H1 (cell line): ENCODE data around the gene EVA1C. TPM values are rescaled to one million over a fixed set of nuclear protein-coding genes. Genes with fewer than 3 reads are reported as not detected.
"Not testable (repeated sequence)": the region's sequence is repeated elsewhere in the genome, so short reads cannot be mapped to it uniquely, and the experiment has no call there.

Experiments
- CTCF ChIA-PET: fragments of 300-600 bp; sonication (Branson Sonifier 250); formaldehyde crosslinking; loops from one replicate; lab custom pipeline; 2021; ENCODE audit not compliant: partially characterized antibody; lab: Charles Lee
- POLR2A ChIA-PET: fragments of 300-600 bp; sonication (Branson Sonifier 250); formaldehyde crosslinking; loops from one replicate; lab custom pipeline; 2021; ENCODE audit warnings: inconsistent platforms; ENCODE audit not compliant: partially characterized antibody; lab: Charles Lee
- DNase-seq, 2 experiments: peaks; one replicate each; pipeline versions ENCODE4 v3.0.0 to v3.0.0-alpha.2; 2010 to 2022; ENCODE audit warnings: low spot score in 2 of 2, low read depth in 1 of 2, mixed read lengths in 1 of 2
- FAIRE-seq: peaks from 2 replicates; lab custom pipeline; 2011; peaks lifted over from hg19 to GRCh38; lab: Jason Lieb, UNC
- H2AFZ ChIP-seq: 2 replicates; pipeline ENCODE4 v1.8.1; 2012; ENCODE audit warnings: low read length, inconsistent platforms
- H2AK5ac ChIP-seq: 2 replicates; pipeline ENCODE4 v1.6.1; 2013; ENCODE audit warnings: low read depth, low read length
- H2BK120ac ChIP-seq: replicated peaks from 2 replicates; pipeline ENCODE3; 2013; ENCODE audit warnings: low read depth, low read length, inconsistent platforms
- H2BK12ac ChIP-seq: 2 replicates; pipeline ENCODE4 v1.6.1; 2013; ENCODE audit warnings: low read depth, low read length
- H2BK15ac ChIP-seq: 2 replicates; pipeline ENCODE4 v1.6.1; 2013; ENCODE audit warnings: low read length
- H2BK20ac ChIP-seq: 2 replicates; pipeline ENCODE4 v1.6.1; 2013; ENCODE audit warnings: low read length
- H2BK5ac ChIP-seq: 2 replicates; pipeline ENCODE4 v1.6.1; 2013; ENCODE audit warnings: low read depth, low read length
- H3K14ac ChIP-seq: 2 replicates; pipeline ENCODE4 v1.6.1; 2013; ENCODE audit warnings: inconsistent platforms; ENCODE audit not compliant: insufficient read length
- H3K18ac ChIP-seq: 2 replicates; pipeline ENCODE4 v1.6.1; 2013; ENCODE audit warnings: low read length; ENCODE audit errors: extremely low read depth
- H3K23ac ChIP-seq: 2 replicates; pipeline ENCODE4 v1.6.1; 2013; ENCODE audit warnings: inconsistent platforms; ENCODE audit not compliant: insufficient read length
- H3K23me2 ChIP-seq: 2 replicates; pipeline ENCODE4 v1.6.1; 2013; ENCODE audit warnings: low read depth, low read length
- H3K27ac ChIP-seq: 2 replicates; pipeline ENCODE4 v1.6.1; 2011; ENCODE audit warnings: low read depth, low read length, inconsistent platforms
- H3K27me3 ChIP-seq, 4 experiments: replicated peaks in 1 of 4; 1 replicate in 1 of 4; 2 replicates in 3 of 4; pipeline versions ENCODE4 v1.6.1 to v1.8.1; 2011 to 2013; ENCODE audit warnings: low read length in 3 of 4, mild to moderate bottlenecking in 3 of 4, inconsistent platforms in 2 of 4, mixed read lengths in 2 of 4, moderate library complexity in 1 of 4; ENCODE audit not compliant: control insufficient read depth in 3 of 4, insufficient read depth in 3 of 4; ENCODE audit errors: extremely low read depth in 1 of 4
- H3K36me3 ChIP-seq, 4 experiments: 2 replicates each; pipeline versions ENCODE4 v1.6.1 to v1.8.1; 2011 to 2013; ENCODE audit warnings: mild to moderate bottlenecking in 4 of 4, low read length in 3 of 4, moderate library complexity in 2 of 4, control low read depth in 1 of 4, inconsistent platforms in 1 of 4; ENCODE audit not compliant: insufficient read depth in 4 of 4, control insufficient read depth in 2 of 4
- H3K4ac ChIP-seq: replicated peaks from 2 replicates; pipeline ENCODE3; 2013; ENCODE audit warnings: low read length, low read depth, mixed read lengths, inconsistent platforms; ENCODE audit not compliant: insufficient read length
- H3K4me1 ChIP-seq, 4 experiments: replicated peaks in 1 of 4; 1 replicate in 1 of 4; 2 replicates in 3 of 4; pipeline versions ENCODE4 v1.6.1 to v1.8.1; 2011 to 2013; ENCODE audit warnings: low read length in 3 of 4, inconsistent platforms in 2 of 4, mixed read lengths in 1 of 4; ENCODE audit not compliant: insufficient read depth in 4 of 4, control insufficient read depth in 3 of 4
- H3K4me2 ChIP-seq, 2 experiments: 2 replicates each; pipeline versions ENCODE4 v1.6.1 to v1.8.1; 2011 to 2013; ENCODE audit warnings: low read depth in 2 of 2, low read length in 2 of 2, control low read depth in 1 of 2, inconsistent platforms in 1 of 2, mild to moderate bottlenecking in 1 of 2; ENCODE audit not compliant: insufficient read depth in 1 of 2
- H3K4me3 ChIP-seq, 4 experiments: fragments of 200-600, 300-600 bp in 1 of 4; sonication (generic), shearing (Covaris generic), sonication (Bioruptor Twin) in 1 of 4; 2 replicates each; pipeline versions ENCODE4 v1.5.1 to v1.8.1; 2011 to 2016; ENCODE audit warnings: low read length in 4 of 4, low read depth in 3 of 4, control low read depth in 2 of 4, inconsistent platforms in 2 of 4, mild to moderate bottlenecking in 2 of 4, mixed read lengths in 1 of 4, moderate library complexity in 1 of 4; ENCODE audit not compliant: insufficient read depth in 2 of 4; ENCODE audit errors: extremely low read depth in 1 of 4
- H3K56ac ChIP-seq: replicated peaks from 2 replicates; pipeline ENCODE3; 2013; ENCODE audit warnings: low read depth, mild to moderate bottlenecking, mixed read lengths, low read length, inconsistent platforms; ENCODE audit not compliant: insufficient read length
- H3K79me1 ChIP-seq: 2 replicates; pipeline ENCODE4 v1.6.1; 2013; ENCODE audit warnings: low read depth, low read length, control low read depth
- H3K79me2 ChIP-seq, 2 experiments: 2 replicates each; pipeline versions ENCODE4 v1.6.1 to v1.8.1; 2012 to 2013; ENCODE audit warnings: low read length in 2 of 2, mild to moderate bottlenecking in 2 of 2, inconsistent platforms in 1 of 2; ENCODE audit not compliant: insufficient read depth in 2 of 2, control insufficient read depth in 1 of 2
- H3K9ac ChIP-seq, 4 experiments: replicated peaks in 1 of 4; 1 replicate in 1 of 4; 2 replicates in 3 of 4; pipeline versions ENCODE4 v1.6.1 to v1.8.1; 2011 to 2013; ENCODE audit warnings: low read depth in 3 of 4, low read length in 3 of 4, control low read depth in 2 of 4, mild to moderate bottlenecking in 2 of 4, moderate library complexity in 2 of 4, inconsistent platforms in 1 of 4; ENCODE audit errors: extremely low read depth in 1 of 4
- H3K9me3 ChIP-seq, 2 experiments: 2 replicates each; pipeline versions ENCODE4 v1.6.1 to v1.8.1; 2012 to 2013; ENCODE audit warnings: mild to moderate bottlenecking in 2 of 2, moderate library complexity in 2 of 2, control low read depth in 1 of 2, inconsistent platforms in 1 of 2, low read depth in 1 of 2, low read length in 1 of 2, mixed read lengths in 1 of 2; ENCODE audit not compliant: insufficient read depth in 2 of 2
- H4K20me1 ChIP-seq, 2 experiments: replicated peaks in 1 of 2; 2 replicates each; pipeline versions ENCODE3 to v1.8.1; 2011 to 2013; ENCODE audit warnings: inconsistent platforms in 2 of 2, low read length in 2 of 2, mild to moderate bottlenecking in 1 of 2; ENCODE audit not compliant: insufficient read depth in 2 of 2, control insufficient read depth in 1 of 2
- H4K5ac ChIP-seq: 2 replicates; pipeline ENCODE4 v1.6.1; 2013; ENCODE audit warnings: low read length, low read depth, mixed read lengths, inconsistent platforms; ENCODE audit not compliant: insufficient read length
- H4K8ac ChIP-seq: 2 replicates; pipeline ENCODE4 v1.8.0; 2013; ENCODE audit warnings: mild to moderate bottlenecking, moderate library complexity, low read length, inconsistent platforms; ENCODE audit not compliant: insufficient read depth; ENCODE audit errors: extremely low read depth
- H4K91ac ChIP-seq: replicated peaks from 2 replicates; pipeline ENCODE3; 2013; ENCODE audit warnings: low read length, mixed read lengths, inconsistent platforms; ENCODE audit not compliant: insufficient read length
- BCL11A ChIP-seq, 2 experiments: IDR thresholded peaks; one replicate each; pipeline ENCODE4 v1.6.1; 2011; ENCODE audit warnings: low read depth in 2 of 2, low read length in 2 of 2, mild to moderate bottlenecking in 2 of 2
- CTBP2 ChIP-seq: IDR thresholded peaks from 2 replicates; pipeline ENCODE4 v1.7.0; 2011; ENCODE audit warnings: borderline replicate concordance, mild to moderate bottlenecking, moderate library complexity, mixed read lengths, low read length; ENCODE audit not compliant: insufficient read depth, insufficient read length
- HDAC6 ChIP-seq: IDR thresholded peaks from one replicate; pipeline ENCODE4 v1.7.1; 2012; ENCODE audit warnings: low read depth, mild to moderate bottlenecking, inconsistent platforms, low read length, moderate library complexity
- JUND ChIP-seq: IDR thresholded peaks from 2 replicates; pipeline ENCODE4 v1.6.1; 2011; ENCODE audit warnings: mild to moderate bottlenecking, improper control_type of control experiment, low read length
- KDM1A ChIP-seq: fragments of 200-600, 300-600 bp; sonication (generic); IDR thresholded peaks from 2 replicates; pipeline ENCODE4 v1.7.1; 2016; ENCODE audit warnings: mild to moderate bottlenecking, low read length, borderline replicate concordance
- KDM5A ChIP-seq: fragments of 200-600 bp; IDR thresholded peaks from 2 replicates; pipeline ENCODE4 v1.7.1; 2012; ENCODE audit warnings: mild to moderate bottlenecking, low read length, inconsistent platforms, mixed read lengths
- RAD21 ChIP-seq, 2 experiments: IDR thresholded peaks in 1 of 2; conservative IDR thresholded peaks in 1 of 2; 2 replicates each; pipeline ENCODE4 v1.6.1; 2011; ENCODE audit warnings: low read depth in 2 of 2, low read length in 2 of 2, improper control_type of control experiment in 1 of 2, inconsistent platforms in 1 of 2, mild to moderate bottlenecking in 1 of 2, moderate library complexity in 1 of 2
- SAP30 ChIP-seq: fragments of 300-600 bp; sonication (generic); IDR thresholded peaks from 2 replicates; pipeline ENCODE4 v1.7.1; 2012; ENCODE audit warnings: low read length, moderate library complexity, mild to moderate bottlenecking, inconsistent platforms; ENCODE audit not compliant: insufficient read depth, insufficient replicate concordance
- TAF1 ChIP-seq: IDR thresholded peaks from 2 replicates; pipeline ENCODE4 v1.6.1; 2011; ENCODE audit warnings: mild to moderate bottlenecking, low read depth, low read length
- WGBS, 2 experiments: shearing (Covaris generic) in 1 of 2; methylation state at CpG; one replicate each; pipeline versions ENCODE4 v1.1.6 to v1.1.7; 2013 to 2015; ENCODE audit warnings: low lambda C conversion rate in 2 of 2, mixed read lengths in 2 of 2, inconsistent platforms in 1 of 2, low coverage in 1 of 2, missing lambda C conversion rate in 1 of 2; ENCODE audit not compliant: insufficient replicate concordance in 2 of 2, insufficient coverage in 1 of 2, insufficient read length in 1 of 2; ENCODE audit errors: extremely low coverage in 1 of 2, missing lambda C conversion rate in 1 of 2; 5-methylcytosine and 5-hydroxymethylcytosine counted together
- polyA plus RNA-seq, 7 experiments: library from polyadenylated mRNA; depleted of rRNA in 3 of 7; stranded (reverse) in 5 of 7; unstranded in 2 of 7; fragments of >200 nt in 5 of 7; fragments of 200-250 nt in 2 of 7; gene quantifications; 1 replicate in 5 of 7; 2 replicates in 1 of 7; 4 replicates in 1 of 7; pipeline versions ENCODE4 v1.2.1 to v1.2.3, GENCODE V29; 2011 to 2013; ENCODE audit warnings: missing spikeins in 2 of 7, mixed read lengths in 2 of 7
- total RNA-seq: library from RNA; stranded (reverse); fragmentation: NEBNext Ultra II Directional; extraction: Animal tissue kit (Norgen Biotek cat#: 25700); gene quantifications from 2 replicates; pipeline ENCODE4 v1.2.1, GENCODE V29; 2021

The EVA1C gene
- total and polyA plus RNA-seq, 2 of the 8 experiments (the other 6 are each of a cell fraction or from before 2014, with no cell fraction given) = 2.6 to 3.6 TPM

- no peak for TF ChIP-seq HDAC6
- TF ChIP-seq SAP30 = no peak
- TF ChIP-seq CTBP2 = no peak
- TF ChIP-seq KDM5A = no peak
- no peak for TF ChIP-seq RAD21 (IDR thresholded peaks at IDR 0.05 in 1 of 2, conservative IDR thresholded peaks at IDR 0.05 in 1 of 2; ENCODE audit: low read depth in 2 of 2, low read length in 2 of 2)
- no peak for TF ChIP-seq KDM1A
- TF ChIP-seq BCL11A (IDR thresholded peaks at IDR 0.05; ENCODE audit: low read depth in 2 of 2, low read length in 2 of 2) = no peak
- TF ChIP-seq TAF1 = no peak
- TF ChIP-seq JUND = no peak
These were observed 86.9 kb downstream of the EVA1C start (continued) for GRCh38 chr21:32499249-32500055.

- H3K9me3 ChIP-seq, H3K14ac ChIP-seq, H2BK120ac ChIP-seq, H3K56ac ChIP-seq, H3K9ac ChIP-seq, H3K23ac ChIP-seq, DNase-seq, H2AFZ ChIP-seq, H3K23me2 ChIP-seq, H4K8ac ChIP-seq, POLR2A ChIA-PET, H3K4me2 ChIP-seq, H4K91ac ChIP-seq, H2BK12ac ChIP-seq, H3K4ac ChIP-seq, H4K20me1 ChIP-seq, H3K27me3 ChIP-seq, FAIRE-seq, H4K5ac ChIP-seq, H3K79me2 ChIP-seq, H3K36me3 ChIP-seq, H3K18ac ChIP-seq, H3K27ac ChIP-seq, H2BK15ac ChIP-seq, H3K79me1 ChIP-seq, H2AK5ac ChIP-seq, H3K4me1 ChIP-seq, H2BK5ac ChIP-seq, H3K4me3 ChIP-seq, H2BK20ac ChIP-seq: not testable (repeated sequence)
- WGBS, 2 experiments = 92% methylated on average over 7 of the region's 7 CpGs; no CpG with 5 or more reads in 1 of the 2 experiments
- CTCF ChIA-PET = interaction anchor here (1.2 to 1.7 kb wide), 2 partner anchors 12 to 13 kb away, joined by 3 to 5 read pairs; no protein-coding TSS in a partner anchor
These were observed 91.1 kb downstream of the EVA1C start for GRCh38 chr21:32503641-32504040.
